WTC11 (cell line): ENCODE data around the gene ZNRF2.

Experiments
- CTCF ChIP-seq: fragments of 200-600 bp; IDR thresholded peaks from 2 replicates; pipeline ENCODE4 v1.8.0; 2022; ENCODE audit warnings: antibody characterized with exemption
- NR3C1 ChIP-seq: sonication (generic); formaldehyde crosslinking; conservative IDR thresholded peaks from 2 replicates; pipeline ENCODE4 v1.8.1; 2023; ENCODE audit warnings: low read depth, mild to moderate bottlenecking, missing genetic modification reagents
- SP1 ChIP-seq: sonication (generic); formaldehyde crosslinking; conservative IDR thresholded peaks from 2 replicates; pipeline ENCODE4 v1.8.1; 2022; ENCODE audit warnings: missing genetic modification reagents
- TF ChIP-seq, protein P1 (sequence below): sonication (generic); formaldehyde crosslinking; IDR thresholded peaks from 2 replicates; pipeline ENCODE4 v1.8.0; 2022; ENCODE audit warnings: mild to moderate bottlenecking, missing genetic modification reagents
- TF ChIP-seq, protein P2 (sequence below): sonication (generic); formaldehyde crosslinking; IDR thresholded peaks from 2 replicates; pipeline ENCODE4 v1.8.0; 2022; ENCODE audit warnings: mild to moderate bottlenecking, missing genetic modification reagents

DNA sequence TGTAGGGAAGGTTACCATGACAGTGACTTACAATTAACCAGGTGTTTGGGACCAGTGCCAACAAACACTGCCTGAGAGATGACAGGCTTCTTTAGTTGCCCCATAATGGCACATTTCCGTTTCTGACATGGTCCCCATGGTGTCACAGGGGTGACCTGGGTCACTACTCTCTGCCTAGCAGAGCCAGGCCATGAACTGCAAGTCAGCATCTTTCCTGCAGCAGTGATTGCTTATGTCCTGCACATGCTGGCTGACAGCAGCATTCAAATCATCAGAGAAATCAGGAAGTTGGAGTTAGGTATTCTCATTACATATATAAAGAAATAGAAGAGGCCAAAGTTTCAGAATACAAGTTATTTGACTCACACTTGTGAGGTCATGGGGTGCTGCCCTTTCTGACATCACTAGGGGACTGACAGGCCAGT is 47.1 kb upstream of the ZNRF2 start:
- TF ChIP-seq, protein P1, sequence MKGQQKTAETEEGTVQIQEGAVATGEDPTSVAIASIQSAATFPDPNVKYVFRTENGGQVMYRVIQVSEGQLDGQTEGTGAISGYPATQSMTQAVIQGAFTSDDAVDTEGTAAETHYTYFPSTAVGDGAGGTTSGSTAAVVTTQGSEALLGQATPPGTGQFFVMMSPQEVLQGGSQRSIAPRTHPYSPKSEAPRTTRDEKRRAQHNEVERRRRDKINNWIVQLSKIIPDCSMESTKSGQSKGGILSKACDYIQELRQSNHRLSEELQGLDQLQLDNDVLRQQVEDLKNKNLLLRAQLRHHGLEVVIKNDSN (CRISPR knock-in tag) = no peak
- TF ChIP-seq CTCF = no peak
- no peak for TF ChIP-seq NR3C1 (CRISPR knock-in tag)
- TF ChIP-seq SP1 (CRISPR knock-in tag) = no peak
- TF ChIP-seq, protein P2, sequence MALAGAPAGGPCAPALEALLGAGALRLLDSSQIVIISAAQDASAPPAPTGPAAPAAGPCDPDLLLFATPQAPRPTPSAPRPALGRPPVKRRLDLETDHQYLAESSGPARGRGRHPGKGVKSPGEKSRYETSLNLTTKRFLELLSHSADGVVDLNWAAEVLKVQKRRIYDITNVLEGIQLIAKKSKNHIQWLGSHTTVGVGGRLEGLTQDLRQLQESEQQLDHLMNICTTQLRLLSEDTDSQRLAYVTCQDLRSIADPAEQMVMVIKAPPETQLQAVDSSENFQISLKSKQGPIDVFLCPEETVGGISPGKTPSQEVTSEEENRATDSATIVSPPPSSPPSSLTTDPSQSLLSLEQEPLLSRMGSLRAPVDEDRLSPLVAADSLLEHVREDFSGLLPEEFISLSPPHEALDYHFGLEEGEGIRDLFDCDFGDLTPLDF (CRISPR knock-in tag) = no peak
